ENCODE results near the gene CNTN6.

The CNTN6 gene

DNA sequence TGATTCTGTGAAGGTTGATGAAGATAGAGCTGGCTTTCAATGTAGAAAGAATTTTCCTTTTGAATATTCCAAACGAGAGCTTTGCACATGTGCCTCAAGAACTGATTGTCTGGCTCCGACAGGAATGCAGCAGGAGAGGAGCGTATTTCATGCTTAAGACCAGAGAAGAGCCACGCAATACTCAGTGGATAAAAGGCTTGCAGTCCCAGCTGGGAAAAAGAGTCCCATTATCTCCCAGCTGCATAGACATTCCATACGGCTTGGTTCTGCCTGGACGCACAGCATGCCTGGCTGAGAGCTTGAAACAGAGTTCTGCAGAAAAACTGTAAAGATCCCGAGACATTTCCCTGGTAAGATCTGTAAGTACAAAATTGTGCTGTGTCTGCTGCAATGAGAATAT lies at the start of gene CNTN6:
CNTN6 (plus strand) TSS at position 254 of the 400 bp plus-strand sequence. CDS start 54,985 bp downstream, outside the sequence.
- no peak within 1 kb of the TSS for H3K27ac ChIP-seq
- DNase-seq (ENCODE audit: low read depth, low spot score) = no peak

DNA sequence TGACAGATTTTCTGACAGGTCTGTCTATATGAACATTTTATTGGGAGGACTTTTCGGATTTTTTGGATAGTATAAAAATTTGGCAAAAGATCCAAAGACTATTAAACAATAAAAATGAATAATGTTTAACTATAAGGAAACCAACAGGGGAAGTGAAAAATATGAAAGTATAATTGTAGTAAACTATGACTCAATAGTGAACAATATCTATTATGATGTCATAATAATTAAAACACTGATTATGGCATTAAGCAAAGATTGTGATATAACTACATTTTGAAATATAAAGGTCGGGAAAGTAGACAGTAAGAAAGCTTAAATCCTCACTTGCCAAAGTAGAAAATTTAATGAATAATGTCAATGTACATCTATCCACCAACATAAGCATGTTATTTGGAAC lies 44.3 kb upstream of the CNTN6 start:
- no peak for DNase-seq (ENCODE audit: low read depth, low spot score)
- H3K27ac ChIP-seq = no peak overlapping the region

DNA sequence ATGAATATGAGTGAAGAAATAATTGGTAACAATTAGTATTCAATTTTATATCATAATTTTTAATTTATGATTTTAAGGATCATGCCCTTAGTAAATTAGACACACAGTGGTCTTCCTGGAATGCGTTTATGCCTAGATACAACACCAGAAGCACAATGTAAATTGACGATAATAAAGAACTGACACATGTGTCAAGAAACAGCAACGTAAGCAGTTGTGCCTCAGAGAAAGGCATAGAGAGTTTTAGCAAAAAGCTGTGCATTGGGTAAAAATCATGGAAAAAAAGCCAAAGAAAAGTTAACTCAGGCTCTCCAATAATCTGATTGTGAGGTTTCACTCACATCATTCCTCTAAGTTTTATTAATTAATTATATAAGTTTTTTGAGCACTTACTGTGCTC lies 37.0 kb upstream of the CNTN6 start:
- H3K27ac ChIP-seq = no peak overlapping the region
- no peak for DNase-seq (ENCODE audit: low read depth, low spot score)

DNA sequence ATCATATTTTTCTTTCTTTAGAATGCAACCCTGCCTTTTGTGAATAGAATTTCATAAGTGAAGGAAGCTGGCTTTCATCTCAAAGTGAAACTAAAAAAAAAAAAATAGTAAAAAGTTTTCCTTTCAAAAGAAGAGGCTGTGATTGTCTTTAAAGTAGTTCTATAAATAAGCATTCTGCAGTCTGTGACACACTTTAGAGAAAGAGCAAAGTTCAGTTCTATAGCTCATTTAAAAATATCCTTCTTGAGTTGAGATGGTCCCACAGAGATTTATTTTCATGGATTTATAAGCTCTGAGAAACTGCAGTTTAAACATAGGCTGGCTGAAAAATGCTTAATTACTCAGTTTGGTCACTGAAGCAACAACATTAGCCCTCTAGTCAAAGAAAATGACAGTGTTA lies 36.1 kb upstream of the CNTN6 start:
- H3K27ac ChIP-seq = no peak overlapping the region
- DNase-seq (ENCODE audit: low read depth, low spot score) = no peak

DNA sequence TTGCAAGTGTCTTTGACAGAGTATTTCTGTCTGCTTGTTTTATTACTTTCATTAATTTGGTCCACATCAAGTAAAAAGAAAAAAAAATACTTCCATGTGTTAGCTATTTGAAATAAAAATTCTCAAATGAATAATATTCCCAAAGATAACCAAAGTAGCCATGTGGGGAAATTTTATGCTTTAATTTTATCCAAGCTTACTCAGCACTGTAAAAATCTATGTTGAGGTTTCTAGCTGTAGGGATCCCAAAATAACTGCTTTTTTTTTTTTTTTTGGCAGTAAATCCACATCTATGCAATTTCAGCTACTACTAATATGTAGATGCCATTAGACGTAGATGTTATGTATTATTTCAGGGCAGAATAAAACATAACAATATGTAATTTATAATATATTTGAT lies 35.4 kb upstream of the CNTN6 start:
- DNase-seq (ENCODE audit: low read depth, low spot score) = no peak
- no peak overlapping the region for H3K27ac ChIP-seq

DNA sequence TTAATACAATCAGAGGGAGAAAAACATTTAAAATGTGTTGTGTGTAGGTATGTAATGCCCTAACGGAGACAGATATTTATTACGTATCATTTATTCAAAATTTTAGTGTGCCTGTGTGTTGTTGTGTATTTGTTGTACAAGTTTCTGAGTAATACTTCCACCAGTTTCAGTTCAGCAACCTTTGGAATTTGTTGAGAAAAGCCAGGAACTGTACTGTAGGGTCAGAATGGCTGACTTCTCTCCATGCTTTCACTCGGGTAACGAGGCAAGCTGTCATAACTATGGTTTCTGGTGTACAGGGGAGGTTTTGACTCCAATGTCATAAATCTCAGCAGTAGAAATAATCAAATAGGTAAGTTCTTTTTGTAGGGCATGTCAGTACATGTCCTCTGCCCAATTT lies 23.8 kb upstream of the CNTN6 start:
- DNase-seq (ENCODE audit: low read depth, low spot score) = no peak
- no peak overlapping the region for H3K27ac ChIP-seq

DNA sequence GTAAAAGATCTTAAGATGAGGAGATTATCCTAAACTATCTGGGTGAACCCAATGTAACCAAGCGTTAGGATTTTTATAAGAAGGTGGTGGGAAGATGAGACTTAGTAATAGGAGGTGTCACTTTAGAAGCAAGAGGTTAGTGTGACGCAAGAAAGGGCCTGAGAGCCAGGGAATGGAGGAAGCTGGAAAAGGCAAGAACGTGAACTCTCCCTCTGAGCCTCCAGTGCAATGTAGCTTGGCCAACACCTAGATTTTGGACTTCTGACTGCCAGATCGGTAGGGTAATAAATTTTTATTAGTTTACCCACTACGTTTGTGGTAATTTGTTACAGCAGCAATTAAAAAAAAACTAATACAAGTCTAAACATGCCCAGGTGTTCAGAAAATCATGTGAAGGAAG lies 20.8 kb upstream of the CNTN6 start:
- peak overlapping the region; percentile 10 for H3K27ac ChIP-seq
- DNase-seq (ENCODE audit: low read depth, low spot score) = no peak

DNA sequence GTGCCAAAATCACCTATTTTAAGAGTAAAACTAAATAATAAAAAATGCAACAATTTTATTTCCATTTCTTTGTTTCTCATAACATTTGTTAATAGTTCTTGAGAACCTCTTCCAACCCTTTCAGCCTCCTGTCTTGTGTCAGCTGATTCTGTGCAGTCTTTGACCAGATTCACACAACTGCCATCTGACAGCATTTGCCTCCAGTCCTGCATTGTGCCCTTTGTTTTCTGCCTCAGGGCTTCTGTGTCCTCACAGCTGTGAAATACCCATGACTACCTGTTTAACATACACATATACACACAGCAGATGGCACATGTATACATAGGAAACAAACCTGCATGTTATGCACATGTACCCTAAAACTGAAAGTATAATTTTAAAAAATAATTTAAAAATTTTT lies 13.2 kb upstream of the CNTN6 start:
- no peak for DNase-seq (ENCODE audit: low read depth, low spot score)
- no peak overlapping the region for H3K27ac ChIP-seq

DNA sequence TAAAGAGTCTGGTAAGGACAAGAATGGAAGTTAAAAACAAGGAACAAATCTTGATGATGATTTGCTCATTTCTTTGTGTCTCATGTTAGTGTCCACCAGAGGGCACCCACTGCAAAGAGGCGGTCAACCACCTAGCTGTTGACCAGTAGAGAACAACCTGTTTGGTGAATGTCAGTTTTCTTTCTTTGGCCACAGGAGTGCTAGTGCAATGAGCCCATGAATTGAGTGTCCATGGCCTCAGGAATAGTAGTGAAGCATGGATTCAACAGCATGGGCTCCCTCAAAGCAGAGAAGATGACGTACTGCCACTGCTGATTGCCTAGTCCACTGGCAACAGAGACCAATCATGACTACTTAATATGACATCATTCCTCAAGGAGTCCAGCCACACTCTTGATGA lies 10.7 kb upstream of the CNTN6 start:
- no peak overlapping the region for H3K27ac ChIP-seq
- DNase-seq (ENCODE audit: low read depth, low spot score) = no peak

DNA sequence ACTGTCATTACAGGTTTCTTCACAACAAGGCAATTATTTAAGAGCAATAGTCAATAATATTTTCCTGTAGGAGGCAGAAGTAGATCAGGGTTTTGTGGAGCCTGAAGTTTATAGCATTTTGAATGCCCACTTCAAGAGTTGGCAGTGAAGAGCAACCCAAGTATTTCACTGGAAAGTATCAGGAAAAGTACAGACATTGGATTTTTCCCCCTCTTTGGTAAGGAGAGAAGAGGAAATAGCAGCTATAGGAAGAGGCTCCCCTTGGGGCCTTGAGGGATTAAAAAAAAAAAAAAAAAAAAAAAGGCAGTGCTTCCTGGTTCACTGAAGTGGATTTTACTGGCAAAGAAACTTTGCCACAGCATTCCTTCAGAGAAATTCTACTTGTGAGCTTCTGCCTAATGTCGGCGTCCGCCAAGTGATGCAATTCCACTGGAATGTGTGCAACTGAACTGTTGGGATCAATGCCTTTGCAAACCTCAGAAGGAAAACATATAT lies 5.7 kb upstream of the CNTN6 start:
- peak overlapping the region; percentile 75 for H3K27ac ChIP-seq

DNA sequence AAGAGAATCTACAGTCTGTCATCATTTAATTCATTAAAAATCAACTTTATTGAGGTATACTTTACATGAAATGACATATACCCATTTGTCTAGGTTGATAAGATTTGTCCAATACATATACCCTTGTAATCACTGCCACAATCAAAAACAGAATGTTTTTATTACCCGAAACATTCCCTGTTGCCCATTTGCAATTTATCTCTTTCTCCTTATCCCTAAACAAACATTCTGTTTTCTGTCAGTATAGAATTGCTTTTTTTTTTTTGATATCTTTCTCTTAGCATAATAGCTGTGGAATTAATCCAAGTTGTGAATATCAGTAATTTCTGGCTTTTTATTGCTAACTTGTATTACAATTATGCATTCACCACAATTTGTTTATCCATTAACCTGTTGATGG lies 4.3 kb upstream of the CNTN6 start:
- no peak for DNase-seq (ENCODE audit: low read depth, low spot score)
- no peak overlapping the region for H3K27ac ChIP-seq

More for the DNA sequence above, 5.7 kb upstream of the CNTN6 start:
- no peak for DNase-seq (ENCODE audit: low read depth, low spot score)

DNA sequence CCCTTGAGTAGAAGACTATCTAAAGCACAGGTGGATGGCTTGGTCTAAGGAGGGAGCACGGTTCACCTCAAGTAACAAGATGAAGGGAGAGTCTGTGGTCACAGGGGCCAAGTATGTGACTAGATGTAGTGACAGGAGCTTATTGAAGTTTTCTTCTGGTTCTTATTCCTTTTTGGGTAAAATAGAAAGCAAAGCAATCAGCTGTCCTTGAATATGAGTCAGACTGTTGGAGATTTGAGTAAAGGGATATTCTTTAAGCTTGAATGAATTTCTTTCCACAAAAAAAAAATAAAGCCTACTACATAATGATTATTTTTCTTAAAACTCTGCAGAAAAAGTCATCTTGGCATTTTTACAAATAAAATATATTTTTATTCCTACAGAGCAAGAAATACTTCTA lies 1.5 kb upstream of the CNTN6 start:
- DNase-seq (ENCODE audit: low read depth, low spot score) = no peak
- no peak overlapping the region for H3K27ac ChIP-seq

DNA sequence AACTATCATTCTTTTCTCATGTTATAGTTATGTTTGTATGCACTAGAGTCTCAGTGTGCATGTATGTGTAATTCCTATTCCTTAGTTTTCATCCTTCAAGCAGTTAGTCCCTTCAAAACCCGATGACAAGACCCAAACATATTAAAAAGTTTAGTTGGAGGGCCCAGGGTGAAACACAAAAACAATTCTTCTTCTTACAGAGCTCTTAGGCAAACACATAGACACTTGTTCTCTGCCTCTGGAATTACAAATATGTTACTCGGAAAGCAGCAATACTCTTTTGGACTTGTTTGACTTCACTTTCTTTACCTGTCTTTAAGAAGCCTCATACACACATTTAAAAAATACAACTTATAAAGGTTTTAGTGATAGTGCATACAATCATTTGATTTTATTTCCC lies 763 bp upstream of the CNTN6 start:
- no peak for DNase-seq (ENCODE audit: low read depth, low spot score)
- no peak overlapping the region for H3K27ac ChIP-seq

DNA sequence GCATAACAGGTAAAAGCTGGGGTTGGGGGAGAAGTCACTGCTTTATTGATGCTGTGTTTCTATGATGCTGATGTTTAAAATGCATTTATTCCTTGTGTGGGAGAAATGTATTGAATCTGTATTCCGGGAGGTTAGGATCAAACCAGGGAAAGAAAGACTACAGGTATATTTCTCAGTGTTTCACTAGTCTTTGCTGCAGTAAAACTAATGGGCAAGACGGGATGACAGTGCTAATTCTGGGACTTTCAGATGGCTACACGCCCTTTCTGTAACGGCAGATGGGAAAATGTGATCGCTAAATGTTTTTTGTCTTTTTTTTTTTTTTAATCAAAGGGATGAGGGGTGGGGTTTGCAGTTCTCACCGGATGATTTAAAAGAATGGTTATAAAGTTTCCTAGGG lies 393 bp downstream of the CNTN6 start:
- DNase-seq (ENCODE audit: low read depth, low spot score) = no peak
- H3K27ac ChIP-seq = no peak overlapping the region

DNA sequence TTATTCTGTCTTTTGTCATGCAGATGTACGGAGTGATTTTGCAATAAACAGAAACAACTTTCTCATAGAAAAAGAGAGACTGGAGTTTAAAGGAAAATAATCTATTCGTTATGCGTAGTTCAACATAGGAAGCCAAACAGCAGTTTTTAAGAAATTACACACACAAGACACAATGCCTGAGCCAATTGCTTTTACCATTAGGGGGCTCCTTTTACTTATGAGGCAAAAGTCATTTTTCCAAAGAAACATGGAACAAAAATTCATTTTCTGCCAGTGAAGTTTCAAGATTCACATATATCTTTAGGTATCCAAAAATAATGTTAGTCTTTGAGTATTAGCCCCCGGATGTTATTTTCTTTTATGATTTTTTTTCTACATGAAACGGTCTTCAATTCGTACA lies 10.7 kb downstream of the CNTN6 start:
- no peak for DNase-seq (ENCODE audit: low read depth, low spot score)

DNA sequence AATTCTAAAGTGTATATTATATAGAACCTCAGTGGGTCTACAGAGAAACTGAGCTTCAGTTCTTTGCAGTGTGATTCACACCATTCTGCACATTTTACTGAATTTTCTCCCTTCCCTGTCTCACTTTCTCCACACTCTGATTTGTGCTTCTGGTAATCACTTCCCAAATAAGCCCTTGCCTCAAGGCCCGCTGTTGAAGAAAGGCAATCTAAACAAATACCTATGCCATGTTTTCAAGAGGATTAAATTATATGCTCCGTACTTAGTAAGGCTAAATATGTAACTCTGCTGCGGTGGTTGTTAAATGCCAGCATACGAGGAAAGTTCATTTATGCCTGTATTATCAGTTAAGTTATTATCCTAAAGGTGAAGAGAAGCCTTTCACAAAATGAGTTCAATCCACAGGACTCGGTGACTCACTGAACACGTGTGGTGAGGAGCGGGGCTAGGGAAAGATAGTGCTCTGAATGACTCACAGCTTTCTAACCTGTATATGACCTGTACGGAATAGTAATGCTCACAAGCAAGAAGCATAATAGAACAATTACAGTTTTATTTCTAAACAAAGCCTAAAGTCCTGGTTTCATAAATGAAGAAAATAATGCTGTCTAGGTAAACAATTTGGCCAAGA lies 25.1 kb downstream of the CNTN6 start:
- H3K27ac ChIP-seq = no peak overlapping the region
- peak; percentile 18 for DNase-seq (ENCODE audit: low read depth, low spot score)

More for the DNA sequence above, 10.7 kb downstream of the CNTN6 start:
- no peak overlapping the region for H3K27ac ChIP-seq

DNA sequence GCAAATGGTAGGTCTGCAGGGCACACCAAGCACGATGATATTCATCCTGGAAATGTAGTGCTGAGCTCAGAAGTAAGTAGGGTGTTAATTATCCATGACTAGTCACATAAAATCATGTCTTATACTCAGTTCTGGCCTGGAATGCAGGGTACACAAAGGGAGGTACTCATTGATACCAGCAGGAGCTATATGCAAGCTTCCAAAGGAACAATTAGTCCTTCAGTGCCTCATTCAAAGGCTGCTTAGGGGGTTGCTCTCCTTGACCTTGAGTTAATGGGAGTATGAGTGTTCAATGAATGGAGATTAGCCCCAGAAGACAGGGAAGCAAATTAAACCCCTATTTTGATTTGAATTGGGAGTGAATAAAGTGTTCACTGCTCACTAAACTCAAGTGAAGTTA lies 38.3 kb downstream of the CNTN6 start:
- no peak for DNase-seq (ENCODE audit: low read depth, low spot score)
- no peak overlapping the region for H3K27ac ChIP-seq

DNA sequence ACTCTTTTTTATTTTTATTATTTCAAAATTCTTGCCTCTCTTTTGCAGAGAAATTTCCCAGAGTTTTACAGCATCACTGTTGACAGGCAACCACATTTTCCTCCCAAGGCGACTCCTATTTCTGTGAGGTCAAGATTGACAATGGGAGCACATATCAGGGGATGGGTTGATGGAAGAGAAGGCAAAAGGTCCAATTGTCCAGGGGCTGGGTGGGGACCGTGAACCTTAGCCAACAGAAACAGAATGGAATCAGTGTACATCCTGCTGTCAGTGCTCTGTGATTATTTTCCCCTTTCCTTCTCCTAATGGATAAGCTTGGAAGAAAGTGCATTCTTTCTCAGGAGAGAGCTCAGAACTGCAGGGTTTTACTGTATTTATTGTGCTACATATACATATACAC lies 42.4 kb downstream of the CNTN6 start:
- DNase-seq (ENCODE audit: low read depth, low spot score) = no peak
- H3K27ac ChIP-seq = no peak overlapping the region

DNA sequence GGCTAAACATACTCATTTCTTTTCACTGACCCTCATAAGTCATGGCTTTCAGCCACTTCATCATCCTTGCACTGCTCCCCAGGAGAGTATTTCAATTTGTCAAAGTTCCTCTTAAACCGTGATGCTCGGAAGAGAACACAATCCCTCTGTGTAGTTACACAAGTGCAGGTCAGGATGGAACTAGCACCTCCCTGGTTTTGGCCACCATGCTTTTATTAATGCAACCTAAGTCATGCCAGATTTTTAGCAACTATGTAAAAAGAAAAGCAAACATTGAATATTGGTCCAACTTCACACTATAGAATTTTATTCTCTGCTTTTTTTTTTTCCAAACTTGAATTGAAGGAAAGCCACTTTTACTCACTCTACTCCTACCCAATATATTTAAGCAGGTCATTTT lies 45.2 kb downstream of the CNTN6 start:
- no peak overlapping the region for H3K27ac ChIP-seq
- DNase-seq (ENCODE audit: low read depth, low spot score) = no peak

DNA sequence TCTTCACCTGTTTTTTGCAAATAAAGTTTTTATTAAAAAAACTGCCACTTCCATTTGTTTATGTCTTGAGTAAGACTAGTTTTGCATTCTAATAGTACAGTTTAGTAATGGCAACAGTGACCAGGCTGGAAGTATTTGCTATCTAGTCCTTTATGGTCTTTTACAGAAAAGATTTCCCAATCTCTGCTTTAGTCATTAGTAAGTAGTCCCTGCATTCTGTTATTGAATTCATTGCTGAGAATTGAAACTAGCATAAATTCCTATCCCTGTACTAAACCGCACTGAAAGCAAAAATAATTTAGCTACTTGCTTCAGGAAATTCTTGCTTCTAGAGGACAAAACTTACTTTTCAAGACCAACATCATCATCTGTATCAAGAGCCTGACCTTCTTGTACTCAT lies 46.2 kb downstream of the CNTN6 start:
- no peak overlapping the region for H3K27ac ChIP-seq
- DNase-seq (ENCODE audit: low read depth, low spot score) = no peak

DNA sequence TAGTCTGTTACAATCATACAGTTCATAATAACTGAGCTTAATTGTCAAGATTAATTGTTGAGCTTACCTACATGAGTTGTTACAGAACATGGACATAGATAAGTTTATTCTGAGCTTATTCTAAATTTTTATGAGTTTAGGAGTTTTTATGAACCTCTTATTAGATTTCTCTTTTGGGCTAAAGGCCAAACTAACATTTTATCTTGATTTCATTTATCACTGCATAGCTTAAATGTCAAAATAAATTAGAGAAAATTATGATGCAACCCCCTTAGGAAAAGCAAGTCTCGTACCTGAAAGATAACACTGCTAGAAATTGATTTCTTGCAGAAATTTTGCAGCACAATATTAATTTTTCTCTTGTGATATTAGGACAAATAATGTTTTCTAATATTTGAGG lies 54.5 kb downstream of the CNTN6 start:
- no peak for DNase-seq (ENCODE audit: low read depth, low spot score)
- H3K27ac ChIP-seq = no peak overlapping the region

DNA sequence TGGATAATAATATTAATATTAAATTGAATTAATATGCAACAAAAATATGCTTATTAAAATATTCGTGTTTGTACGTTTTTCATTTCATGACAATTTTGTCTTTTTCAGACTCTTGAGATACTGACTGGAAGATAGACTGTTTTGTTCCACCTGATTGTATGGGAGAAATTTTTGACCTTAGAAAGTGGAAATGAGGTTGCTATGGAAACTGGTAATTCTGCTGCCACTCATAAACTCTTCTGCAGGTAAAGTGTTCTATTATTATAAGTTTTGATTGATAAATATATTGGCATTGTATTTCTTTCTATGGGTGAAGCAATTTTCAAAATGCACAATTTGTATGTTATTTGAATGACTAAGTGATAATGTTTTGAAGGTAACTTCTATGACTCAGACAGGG lies 55.0 kb downstream of the CNTN6 start:
- no peak for DNase-seq (ENCODE audit: low read depth, low spot score)
- no peak overlapping the region for H3K27ac ChIP-seq

DNA sequence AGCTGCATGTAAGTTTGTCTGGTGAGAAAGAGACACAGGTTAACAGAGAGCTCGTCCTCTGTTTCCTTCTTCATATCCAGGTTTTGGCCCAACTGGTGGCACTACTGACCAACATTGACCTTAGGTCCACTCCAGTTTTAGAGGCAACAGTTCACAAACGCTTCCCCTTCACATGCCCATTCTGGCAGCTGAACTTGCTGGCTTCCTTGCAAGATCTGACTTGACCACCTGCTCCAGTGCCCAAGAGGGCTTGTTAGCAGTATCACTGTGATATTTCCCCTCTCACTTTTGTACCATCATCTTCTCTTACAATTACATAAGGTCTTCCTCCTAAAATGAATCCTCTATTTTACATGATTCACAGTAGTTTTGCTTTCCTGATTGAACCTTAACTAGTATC lies 71.3 kb downstream of the CNTN6 start:
- DNase-seq (ENCODE audit: low read depth, low spot score) = no peak

More for the DNA sequence above, 71.3 kb downstream of the CNTN6 start:
- H3K27ac ChIP-seq = no peak overlapping the region

All from epithelial cell of prostate (primary cell).